ENCODE measurements around the gene SPOCK1.

SPOCK1 gene

DNA sequence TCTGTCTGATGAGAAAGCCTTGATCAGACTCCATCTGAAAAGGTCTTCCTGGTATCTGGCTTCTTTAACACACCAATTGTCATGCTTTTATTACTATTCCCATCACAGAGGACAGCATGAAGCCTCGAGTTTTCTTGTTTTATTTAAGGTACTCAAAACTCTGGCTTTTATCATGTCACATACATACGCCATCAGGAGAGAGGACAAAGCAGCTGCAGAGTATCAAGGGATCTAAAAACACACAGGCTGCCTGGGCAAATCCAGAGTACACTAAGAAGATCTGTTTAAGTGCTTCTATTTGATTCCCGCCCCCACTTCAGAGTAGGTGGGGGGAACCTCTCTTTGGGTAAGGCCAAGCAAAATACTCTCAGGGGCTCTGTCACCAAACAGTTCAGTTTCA, 277.2 kb downstream of the SPOCK1 start:
- no peak for DNase-seq (ENCODE audit: low spot score)

DNA sequence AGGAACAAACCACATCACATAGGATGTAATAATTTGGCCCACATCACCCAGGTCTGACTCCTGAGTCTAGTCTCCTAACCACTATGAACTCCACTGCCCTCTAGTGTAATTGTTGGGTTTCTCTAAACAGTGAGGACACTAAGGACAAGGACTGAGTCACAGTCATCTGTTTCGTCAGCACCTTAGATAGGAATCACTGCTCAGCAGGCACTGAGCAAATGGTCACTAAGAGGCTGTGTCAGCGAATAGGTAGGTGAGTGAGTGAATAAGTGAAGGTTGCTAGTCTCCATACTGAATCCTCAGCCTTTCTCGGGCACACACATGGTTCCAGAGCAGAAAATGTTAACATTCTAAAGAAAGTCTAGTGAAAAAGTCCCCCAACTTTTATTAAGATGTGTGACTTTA, 278.6 kb downstream of the SPOCK1 start:
- DNase-seq (ENCODE audit: low spot score) = no peak

DNA sequence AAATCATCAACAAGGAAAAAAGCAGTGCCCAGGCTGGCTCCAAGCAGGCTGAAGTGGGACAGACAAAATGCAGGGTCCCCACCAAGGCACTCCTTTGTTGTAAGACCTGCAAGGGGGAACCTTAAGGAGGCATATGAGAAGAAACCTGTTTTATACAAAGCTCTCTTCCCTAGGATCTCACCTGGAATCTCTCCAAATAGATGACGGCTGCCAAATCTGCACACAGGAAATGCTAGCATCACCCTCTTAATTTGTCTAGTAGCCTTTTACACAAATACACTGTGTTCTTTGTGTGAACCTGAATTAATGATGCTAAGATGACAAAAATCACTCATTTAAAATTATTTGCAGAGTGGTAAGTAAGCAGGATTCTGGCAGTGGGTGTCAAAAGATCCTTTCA, 280.2 kb downstream of the SPOCK1 start:
- no peak for DNase-seq (ENCODE audit: low spot score)

DNA sequence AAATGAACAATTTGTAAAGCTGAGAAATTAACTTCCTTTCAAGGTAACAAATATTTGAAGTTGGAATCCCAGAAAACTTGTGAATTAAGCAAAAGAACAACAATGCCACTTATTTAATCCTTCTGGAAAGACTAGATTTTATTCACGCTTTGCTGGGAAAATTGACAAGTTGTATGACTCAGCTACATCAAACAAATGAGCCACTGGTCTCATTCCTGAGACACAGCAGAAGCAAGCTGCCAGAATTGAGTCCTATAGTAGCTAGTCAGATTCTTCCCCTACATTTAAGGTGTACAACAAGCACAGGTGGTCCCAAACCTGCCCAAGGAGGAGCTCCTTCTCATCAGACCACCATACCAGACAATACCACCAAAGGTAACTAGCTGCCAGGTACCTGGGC, 280.7 kb downstream of the SPOCK1 start:
- DNase-seq (ENCODE audit: low spot score) = peak; percentile 49

DNA sequence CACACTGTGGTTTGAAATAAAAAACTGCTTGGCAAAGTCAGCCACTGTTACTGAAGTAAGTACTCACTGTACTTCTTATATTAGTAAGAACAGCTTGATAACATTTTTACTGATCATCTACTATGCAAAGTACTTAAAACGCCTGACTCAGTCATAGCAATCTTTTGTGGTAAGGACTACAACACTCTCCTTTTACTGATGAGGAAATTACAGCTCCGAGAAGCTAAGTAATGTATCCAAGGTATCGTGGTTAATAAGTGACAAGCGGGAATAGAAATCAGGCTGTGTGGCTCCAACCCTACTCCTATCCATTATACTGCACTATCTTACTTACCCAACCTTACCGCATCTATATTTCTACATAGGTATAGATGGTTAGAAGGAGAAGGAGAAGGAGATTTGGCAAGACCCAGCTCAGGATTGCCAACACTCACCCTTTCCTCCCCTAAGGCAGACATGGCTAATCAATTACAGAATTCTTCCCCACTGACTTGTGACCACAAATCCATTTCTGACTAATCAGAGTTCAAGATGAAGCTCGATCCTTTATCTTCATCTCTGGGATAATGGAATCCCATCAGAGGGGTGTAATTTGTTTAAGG, 281.4 kb downstream of the SPOCK1 start:
- DNase-seq (ENCODE audit: low spot score) = no peak

DNA sequence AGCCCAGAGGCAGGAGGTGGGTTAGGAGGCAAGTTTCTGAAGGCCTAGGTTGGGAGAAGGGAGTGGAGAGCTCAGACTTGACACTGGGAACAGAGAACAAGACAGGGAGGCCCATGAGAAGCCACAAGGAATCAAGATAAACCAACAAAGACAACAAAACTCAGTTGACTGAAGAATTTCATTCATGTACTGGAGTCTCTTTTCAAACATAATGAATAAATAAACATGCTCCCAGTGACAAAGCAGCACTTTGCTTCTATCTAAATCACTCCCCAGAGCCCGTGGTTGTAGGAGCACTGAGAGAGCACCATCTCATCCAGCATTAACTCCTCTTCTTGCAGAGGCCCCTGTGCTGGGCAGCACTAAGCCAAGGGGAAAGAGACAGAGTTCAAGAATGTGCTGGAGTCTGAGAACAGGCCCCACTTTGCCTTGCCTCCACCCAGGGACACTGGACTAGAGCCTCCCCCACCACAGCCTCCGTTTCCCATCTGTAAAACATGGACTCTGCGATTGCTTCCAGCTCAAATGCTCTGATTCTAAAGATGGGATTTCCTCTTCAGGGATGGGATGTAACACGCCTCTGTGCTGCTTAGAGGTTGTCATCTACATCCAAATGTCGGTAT, 282.0 kb downstream of the SPOCK1 start:
- DNase-seq (ENCODE audit: low spot score) = no peak

DNA sequence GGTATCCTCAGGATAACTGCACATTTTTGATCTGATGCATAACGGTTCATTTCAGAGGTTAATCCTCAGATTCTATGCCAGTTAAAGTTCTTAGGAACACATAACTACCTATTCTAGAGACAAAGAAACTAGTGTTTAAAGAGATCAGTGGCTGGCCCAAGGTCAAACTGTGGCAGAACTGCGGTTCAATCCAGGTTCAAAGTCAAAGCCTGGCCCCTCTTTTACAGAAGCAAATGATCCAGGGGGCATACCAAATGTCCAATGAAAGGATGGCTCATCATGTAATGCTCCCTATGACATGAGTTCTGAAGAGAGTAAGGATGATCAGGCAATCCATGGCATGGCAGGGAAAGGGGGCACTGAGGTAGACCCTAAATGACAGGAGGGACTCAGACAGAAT, 283.3 kb downstream of the SPOCK1 start:
- no peak for DNase-seq (ENCODE audit: low spot score)

DNA sequence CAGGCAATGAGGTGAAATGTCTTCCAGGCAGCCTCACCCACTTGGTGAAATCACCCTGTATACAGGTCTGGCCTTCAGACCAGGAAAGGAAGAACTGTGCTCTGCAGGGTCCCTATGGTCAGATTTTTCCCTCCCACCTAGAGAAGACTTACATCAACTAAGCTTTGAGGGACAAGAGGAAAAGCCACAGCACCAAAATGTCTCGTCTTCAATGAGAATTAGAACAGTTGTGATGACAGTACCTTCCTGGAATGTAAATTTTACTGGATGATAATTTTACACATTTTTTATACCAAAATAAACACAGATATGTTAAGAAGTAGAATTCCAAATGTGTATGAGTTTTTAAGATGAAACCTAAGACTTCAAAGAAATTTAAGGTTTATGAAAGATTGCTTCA, 283.9 kb downstream of the SPOCK1 start:
- DNase-seq (ENCODE audit: low spot score) = no peak

DNA sequence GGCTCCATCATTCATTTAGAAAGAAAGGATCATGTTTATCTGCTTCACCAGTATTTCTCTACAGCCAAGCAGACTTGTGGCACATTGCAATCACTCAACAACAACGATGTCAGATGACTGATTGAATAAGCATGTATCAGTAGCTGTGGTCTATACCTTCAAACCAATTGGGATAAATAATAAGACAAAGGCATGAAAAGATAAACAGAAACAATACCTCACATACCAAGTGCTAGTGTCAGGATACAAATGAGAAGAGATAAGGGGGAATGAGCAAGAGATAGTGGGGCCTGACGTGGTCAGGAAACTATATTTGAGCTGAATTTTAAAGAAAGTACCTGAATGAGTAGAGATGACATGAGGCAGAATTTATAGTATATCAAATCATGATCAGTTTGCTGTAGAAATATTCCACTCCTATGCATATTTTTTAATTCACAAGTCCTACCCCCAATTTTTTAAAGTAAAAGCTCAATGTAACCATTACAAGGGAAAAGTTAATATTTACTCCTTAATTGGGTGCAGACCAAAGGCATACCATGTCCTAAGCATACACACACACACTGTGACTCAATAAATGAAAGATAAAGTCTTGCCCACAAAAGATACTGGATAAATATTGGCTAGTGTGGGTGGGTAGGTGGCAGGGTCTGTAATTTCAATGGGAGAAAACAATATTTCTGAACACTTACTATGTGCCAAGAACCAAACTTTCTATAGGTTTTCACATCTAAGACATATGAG, 284.5 kb downstream of the SPOCK1 start:
- no peak for DNase-seq (ENCODE audit: low spot score)

DNA sequence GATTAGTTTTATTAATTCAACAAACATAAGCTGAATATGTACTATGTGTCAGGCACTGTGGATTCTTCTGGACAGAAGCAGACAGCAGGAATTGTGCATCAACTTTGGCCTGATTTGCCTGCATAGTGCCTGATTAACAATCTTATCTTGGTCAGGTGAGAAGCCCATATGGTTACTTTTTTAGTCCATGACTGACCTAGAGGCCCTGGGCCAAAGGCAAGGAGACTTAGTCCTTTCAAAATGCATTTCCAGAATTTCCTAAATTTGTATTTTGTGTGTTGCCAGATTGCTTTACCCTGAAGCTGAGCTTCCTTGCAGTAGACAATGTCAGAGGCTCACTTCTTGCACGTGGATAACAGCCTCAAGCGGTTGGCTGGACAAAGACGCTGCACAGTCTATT, 286.7 kb downstream of the SPOCK1 start:
- no peak for DNase-seq (ENCODE audit: low spot score)

DNA sequence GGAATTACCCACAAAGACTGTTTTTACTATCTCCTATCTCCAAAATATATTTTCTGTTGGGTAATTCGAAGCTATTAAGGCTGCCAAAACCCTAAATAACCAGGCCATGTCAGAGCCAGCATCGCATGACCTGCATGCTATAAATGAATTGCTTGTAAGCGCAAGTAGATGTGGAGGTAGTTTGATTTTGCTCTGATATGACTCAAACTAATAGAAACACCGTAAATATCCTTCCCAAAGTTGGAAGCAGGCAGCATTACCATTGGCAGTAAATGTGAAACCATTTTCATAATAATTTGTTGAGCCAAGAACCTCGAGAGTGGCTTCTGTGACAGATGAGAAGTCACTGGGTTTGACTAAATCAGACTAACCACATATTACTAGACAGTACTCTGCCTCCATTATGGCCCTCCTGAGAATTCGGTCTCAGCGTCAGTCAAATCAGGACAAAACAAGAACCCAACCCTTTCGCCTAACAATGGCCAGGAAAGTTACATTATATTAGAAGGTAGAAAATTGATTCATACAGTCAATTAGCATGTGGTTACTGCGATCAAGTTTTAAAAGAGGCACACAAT, 289.8 kb downstream of the SPOCK1 start:
- no peak for DNase-seq (ENCODE audit: low spot score)

DNA sequence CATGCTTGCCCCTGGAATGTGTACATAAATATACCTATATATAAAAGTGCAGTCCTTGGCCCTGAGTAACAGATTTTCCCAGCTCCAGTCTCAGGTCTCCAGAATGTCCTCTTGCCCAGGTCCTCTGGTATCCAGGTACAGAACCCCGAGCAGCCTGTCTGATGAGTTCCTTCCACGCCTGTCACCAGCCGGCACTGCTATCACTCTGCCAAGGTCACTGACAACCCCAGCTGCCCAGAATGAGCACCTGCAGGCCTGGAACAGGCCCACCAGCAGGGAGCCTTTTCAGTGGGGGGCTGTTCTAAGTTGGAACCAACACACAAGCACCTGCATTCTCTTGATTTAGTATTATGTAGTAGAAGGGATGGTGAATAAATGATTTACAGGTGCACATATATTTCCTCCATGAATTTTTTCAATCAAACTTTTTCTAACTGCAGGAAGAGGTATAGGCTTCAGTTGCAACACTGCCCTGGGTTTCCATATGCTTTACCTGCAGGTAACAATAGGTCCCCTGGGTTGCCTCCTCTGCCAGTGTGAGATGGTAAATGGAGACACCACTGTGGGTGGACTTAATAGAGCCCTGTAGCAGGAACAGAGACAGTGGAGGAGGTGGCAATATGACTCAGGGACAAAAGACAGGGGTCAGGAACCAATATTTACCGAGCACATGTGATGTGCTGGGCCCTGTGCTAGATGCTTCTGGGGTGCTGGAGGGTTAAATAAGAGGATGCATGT, 291.9 kb downstream of the SPOCK1 start:
- no peak for DNase-seq (ENCODE audit: low spot score)

DNA sequence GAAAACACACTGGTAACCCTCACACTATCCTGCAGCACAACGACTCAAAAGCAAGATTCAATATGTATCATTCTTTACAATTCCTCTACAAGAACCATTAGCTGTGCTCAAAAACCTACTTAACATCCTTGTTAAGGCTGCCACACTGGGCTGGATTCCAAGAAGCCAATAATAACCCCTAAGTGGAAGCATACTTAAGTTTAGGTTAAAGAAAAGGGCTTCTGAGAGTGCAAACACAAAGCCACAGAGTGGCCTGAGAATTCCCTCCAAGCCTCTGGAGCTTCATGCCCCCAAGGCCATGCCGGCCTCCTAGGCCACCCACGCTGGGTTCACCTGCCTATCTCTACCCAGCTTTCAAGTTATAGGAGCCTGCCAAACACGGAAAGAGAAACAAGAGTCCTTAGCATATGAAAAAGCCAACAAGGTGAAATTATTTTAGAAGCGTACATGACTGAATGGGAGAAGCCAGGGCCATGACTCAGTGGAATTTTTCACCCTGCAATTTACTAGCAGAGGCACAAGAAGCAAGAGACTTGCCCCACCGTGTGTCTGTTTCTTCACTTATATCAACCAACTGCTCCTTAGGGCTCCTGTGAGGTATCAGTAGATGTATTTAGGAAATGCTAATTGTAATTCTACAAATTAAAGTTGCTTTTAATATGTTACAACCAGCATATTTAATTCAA, 293.0 kb downstream of the SPOCK1 start:
- no peak for DNase-seq (ENCODE audit: low spot score)

DNA sequence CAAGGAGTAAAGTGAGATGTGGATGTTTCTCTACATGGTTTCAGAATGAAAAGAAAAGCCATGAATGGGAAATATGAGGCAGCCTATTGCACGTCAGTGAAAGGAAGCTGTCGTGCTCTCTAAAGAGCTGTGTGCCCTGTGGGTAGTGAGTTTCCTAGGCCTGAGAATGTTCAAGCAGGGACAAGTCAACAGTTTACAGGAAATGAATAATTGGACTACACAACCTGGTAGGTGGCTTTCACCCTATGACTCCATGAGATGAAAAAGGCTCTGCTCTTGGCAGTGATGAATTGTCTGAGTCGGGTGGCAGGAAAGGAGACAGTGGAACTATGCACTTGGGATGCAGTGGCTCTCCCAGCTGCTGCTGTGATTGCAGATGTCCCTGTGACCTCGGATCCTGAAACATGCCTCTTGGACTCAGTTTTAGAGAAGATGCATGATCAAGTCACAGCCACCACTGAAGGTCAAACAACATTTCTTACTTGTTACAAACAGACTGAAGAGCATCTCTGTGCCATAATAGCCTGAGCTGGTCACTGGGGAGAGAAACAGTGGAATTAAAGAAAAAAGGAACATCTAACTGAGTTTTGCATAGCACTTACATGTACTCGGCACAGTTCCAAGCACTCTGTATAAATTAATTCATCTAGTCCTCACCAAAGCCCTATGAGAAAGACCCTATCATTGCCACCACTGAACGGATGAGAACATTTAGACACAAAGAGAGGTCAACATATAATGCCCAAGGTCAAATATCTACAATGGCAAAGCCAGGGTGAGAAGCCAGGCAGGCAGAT, 293.7 kb downstream of the SPOCK1 start:
- DNase-seq (ENCODE audit: low spot score) = no peak

DNA sequence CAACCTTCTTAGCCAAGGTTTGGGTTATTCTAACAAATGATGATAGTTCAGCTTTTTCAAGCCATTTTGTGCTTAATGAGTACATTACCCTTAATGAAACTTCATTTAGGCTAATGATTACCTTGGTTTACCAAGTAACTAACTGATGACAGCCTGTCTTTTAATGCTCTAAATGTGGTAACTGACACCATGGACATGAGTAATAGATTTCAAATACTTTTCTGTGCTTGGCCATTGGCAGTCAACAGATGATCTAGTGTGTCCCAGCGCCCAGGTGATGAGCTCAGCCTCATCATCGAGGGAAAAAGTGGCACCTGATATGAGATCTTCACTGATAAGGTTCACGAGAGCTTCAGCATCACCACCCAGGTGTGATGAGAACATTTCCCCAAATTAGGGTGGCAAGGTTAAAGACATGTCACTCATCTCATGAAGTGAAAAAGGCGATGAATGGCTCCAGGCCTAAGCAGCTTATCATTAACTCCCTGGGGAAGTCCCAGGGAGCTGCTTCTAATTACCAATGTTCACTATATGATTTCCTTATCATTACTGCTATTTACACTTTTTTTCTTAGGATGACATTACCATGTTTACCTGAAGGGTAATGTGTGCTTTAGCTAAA, 296.0 kb downstream of the SPOCK1 start:
- DNase-seq (ENCODE audit: low spot score) = no peak

DNA sequence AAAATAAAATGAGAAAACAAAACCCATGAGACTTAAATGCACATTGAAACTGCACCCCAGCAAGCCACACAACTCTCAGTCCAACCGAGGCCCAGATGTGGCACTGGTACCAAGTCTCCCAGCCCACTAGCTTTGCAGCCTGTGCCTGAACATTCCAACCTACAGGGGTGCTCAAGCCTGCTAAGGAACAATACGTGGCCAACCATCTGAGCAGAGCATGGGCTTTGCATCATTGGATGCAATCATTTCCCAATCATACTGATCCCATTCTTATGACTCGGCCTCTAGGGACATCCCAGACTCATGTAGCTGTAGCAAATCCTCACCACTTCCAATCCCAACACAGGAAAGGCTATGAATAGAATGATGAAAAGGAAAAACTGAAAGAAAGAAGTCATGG, 297.2 kb downstream of the SPOCK1 start:
- DNase-seq (ENCODE audit: low spot score) = no peak

DNA sequence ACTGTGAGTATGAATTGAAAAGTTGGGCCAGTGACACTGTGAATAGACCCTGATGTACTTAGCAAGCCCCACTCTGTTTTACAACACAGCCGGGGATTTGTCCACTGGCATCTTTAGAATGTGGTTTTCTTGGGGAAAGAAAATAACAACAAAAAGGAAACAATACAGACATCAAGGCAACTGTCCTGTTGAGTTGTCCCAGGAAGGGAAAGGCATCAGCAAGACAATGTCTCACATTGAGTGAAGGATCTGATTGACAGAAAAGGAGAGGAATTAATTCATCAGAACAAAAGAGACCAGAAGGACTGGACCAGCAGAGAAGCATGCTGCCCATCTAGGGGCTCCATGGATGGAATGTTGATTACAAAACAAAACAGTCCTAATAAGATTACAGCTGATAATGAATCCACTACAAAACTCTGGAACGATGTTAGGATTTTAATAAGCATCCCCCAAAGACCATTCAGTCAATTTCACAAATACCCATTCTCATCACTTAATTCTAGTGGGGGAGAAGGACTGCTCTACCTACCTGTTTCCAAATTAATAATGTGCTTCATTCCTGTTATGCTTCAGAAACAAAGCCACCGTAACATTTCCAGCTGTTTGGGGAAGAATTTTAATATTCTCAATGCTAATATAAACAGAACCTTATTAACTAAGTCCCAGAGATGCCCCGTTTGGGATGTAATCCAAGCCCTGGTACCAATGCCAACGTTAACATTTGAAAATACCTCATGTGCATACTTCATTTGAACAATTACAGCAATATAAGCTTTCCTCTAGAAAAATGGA, 298.0 kb downstream of the SPOCK1 start:
- DNase-seq (ENCODE audit: low spot score) = no peak

DNA sequence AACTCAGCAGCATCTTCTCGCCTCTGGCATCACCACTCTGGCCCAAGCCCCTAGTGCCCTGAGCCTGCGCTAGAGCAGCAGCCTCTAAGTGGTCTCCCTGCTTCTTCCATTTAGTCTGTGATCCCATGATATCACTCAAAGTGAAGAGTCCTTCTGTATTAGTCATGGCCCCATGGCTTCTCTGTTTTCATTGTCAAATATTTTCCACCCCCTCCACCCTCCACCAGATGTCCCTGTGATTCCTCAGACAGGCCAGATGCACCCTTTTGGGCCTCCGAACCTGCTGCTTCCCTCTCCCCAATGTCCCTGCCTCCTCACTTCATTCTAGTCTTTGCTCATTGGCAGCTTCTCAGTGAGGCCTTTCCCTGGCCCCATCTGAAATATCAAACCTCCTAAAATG, 299.2 kb downstream of the SPOCK1 start:
- no peak for DNase-seq (ENCODE audit: low spot score)

DNA sequence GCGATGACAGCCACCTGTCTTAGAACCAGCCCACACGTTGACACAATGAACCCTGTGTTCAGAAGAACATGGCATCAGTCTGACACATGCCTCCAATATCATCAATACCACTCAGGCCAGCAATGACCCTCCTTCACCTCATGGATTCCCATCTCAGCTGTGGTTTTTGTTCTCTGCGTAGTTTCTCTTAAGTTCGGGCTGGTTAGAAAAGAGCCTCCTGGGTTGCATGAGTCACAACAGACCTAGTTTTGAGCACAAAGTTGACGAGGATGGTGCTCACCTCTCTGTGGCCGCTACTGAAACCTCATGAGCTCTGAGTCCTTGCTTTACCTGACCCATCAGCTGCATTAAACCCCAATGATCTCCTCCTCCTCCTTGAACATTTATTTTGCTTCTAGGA, 299.9 kb downstream of the SPOCK1 start:
- DNase-seq (ENCODE audit: low spot score) = no peak

DNA sequence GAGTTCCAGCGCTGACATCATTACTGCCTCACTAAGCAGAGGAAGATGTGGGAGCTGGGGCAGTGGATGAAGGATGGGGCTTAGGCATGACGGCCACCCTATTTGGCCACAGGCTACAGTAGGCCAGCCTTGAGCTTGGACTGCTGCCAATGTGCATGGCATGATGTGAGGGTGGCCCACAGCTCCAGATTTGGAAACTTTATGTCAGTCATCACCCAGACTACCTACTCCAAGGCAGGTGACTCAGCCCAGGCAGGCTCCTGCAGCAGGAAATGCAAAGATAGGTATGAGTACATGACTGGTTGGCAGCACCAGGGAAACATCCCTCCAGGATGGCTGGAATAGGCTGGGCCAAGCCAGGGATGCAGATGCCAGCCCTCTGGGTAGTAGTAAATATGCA, 303.6 kb downstream of the SPOCK1 start:
- DNase-seq (ENCODE audit: low spot score) = peak; percentile 42
